HCEC 1CT (cell line): Measurements from ENCODE around the gene MILR1.

Source experiments
- DNase-seq: peaks from one replicate; pipeline ENCODE4 v3.0.0-alpha.2; 2017

Gene MILR1

GRCh38 chr17:64503821-64504768, 55.2 kb downstream of the MILR1 start:
- no peak for DNase-seq

GRCh38 chr17:64504769-64505339, 55.9 kb downstream of the MILR1 start:
- peak; percentile 45 for DNase-seq

- peak; percentile 81 for DNase-seq
Measured at GRCh38 chr17:64505340-64506200, 56.7 kb downstream of the MILR1 start.

GRCh38 chr17:64506201-64506575, 57.3 kb downstream of the MILR1 start, which contains the start of gene DDX5:
Gene DDX5, minus strand, starts transcription at chr17:64506289. Its CDS starts 170 bp downstream, at chr17:64506119.
- DNase-seq = no peak

GRCh38 chr17:64506576-64507412, 57.9 kb downstream of the MILR1 start, which contains the start of gene CEP95:
Gene CEP95, plus strand, starts transcription at chr17:64506977. Its CDS starts 121 bp downstream, at chr17:64507098.
- peak; percentile 98 for DNase-seq

- peak; percentile 74 for DNase-seq
Measured at GRCh38 chr17:64507413-64507782, 58.5 kb downstream of the MILR1 start.

- DNase-seq = no peak
Measured at GRCh38 chr17:64508683-64509082, 59.8 kb downstream of the MILR1 start.

- no peak for DNase-seq
Measured at GRCh38 chr17:64509179-64509578, 60.3 kb downstream of the MILR1 start.

- DNase-seq = no peak
Measured at GRCh38 chr17:64515419-64515818, 66.5 kb downstream of the MILR1 start.

- no peak for DNase-seq
Measured at GRCh38 chr17:64515829-64516228, 66.9 kb downstream of the MILR1 start.
